Activated T-cell treated with anti-CD3 and anti-CD28 coated beads, Interleukin-2, amount 50 U/mL, for 24 hours (primary cell): ENCODE data around the gene OSBPL7.

Experiments used
- DNase-seq: peaks from one replicate; pipeline ENCODE4 v3.0.0-alpha.2; 2020
- H3K27ac Mint-ChIP-seq: 2 replicates; pipeline ENCODE4 v1.8.0; 2020; ENCODE audit warnings: mild to moderate bottlenecking, mixed read lengths
- H3K27me3 Mint-ChIP-seq: 2 replicates; pipeline ENCODE4 v1.8.0; 2020; ENCODE audit warnings: mixed read lengths
- H3K36me3 Mint-ChIP-seq: 2 replicates; pipeline ENCODE4 v1.8.0; 2020; ENCODE audit warnings: low read depth, mixed read lengths
- H3K4me1 Mint-ChIP-seq: 2 replicates; pipeline ENCODE4 v1.8.0; 2020; ENCODE audit warnings: low read depth, mixed read lengths
- H3K4me3 Mint-ChIP-seq: 2 replicates; pipeline ENCODE4 v1.8.0; 2020; ENCODE audit warnings: mild to moderate bottlenecking, moderate library complexity, mixed read lengths
- H3K9me3 Mint-ChIP-seq: 2 replicates; pipeline ENCODE4 v1.8.0; 2020; ENCODE audit warnings: mixed read lengths

The OSBPL7 gene

DNA sequence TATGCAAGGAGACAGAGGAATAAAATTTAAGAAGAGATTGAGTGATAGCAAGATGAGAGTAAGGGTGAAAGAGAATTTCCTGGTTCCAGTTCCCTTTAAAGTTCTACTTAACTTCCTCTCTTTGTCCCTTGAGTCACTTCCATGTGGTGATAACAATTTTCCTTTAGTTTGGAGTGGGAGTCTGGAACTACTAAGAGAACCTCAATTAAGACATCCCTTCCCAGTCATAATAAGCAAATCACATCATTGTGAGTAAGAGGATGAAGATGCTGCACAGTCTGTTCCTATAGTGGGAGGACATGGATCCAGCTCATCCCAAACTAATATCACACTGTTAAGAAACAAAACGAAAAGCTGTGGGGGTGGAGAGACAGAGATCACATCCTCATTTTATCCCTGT lies 64.2 kb downstream of the OSBPL7 start:
- no peak overlapping the region for H3K27ac Mint-ChIP-seq

More for the DNA sequence above, 64.2 kb downstream of the OSBPL7 start:
- H3K4me3 Mint-ChIP-seq: no peak overlapping the region
- peaks cover 10% of the 10 kb centered on the region for H3K9me3 Mint-ChIP-seq
- H3K4me1 Mint-ChIP-seq: no peaks in the 10 kb centered on the region
- no peak for DNase-seq
- H3K36me3 Mint-ChIP-seq: peaks cover 2% of the 10 kb centered on the region
- H3K27me3 Mint-ChIP-seq: peaks cover 17% of the 10 kb centered on the region
